Neural progenitor cell (in vitro differentiated cells): ENCODE data around the gene IMPACT.

ENCODE experiments used
- EZH2 ChIP-seq: fragments of 200-600 bp; sonication (generic); IDR thresholded peaks from 2 replicates; pipeline ENCODE4 v1.6.1; 2017; ENCODE audit warnings: antibody characterized with exemption, mild to moderate bottlenecking, moderate library complexity
- EZH2phosphoT487 ChIP-seq: fragments of 200-600 bp; sonication (generic); IDR thresholded peaks from 2 replicates; pipeline ENCODE4 v1.6.1; 2017; ENCODE audit warnings: antibody characterized with exemption
- TF ChIP-seq, protein P1 (sequence below): fragments of 200-600 bp; sonication (generic); IDR thresholded peaks from 2 replicates; pipeline ENCODE4 v1.5.1; 2017; ENCODE audit warnings: antibody characterized with exemption, mild to moderate bottlenecking

DNA sequence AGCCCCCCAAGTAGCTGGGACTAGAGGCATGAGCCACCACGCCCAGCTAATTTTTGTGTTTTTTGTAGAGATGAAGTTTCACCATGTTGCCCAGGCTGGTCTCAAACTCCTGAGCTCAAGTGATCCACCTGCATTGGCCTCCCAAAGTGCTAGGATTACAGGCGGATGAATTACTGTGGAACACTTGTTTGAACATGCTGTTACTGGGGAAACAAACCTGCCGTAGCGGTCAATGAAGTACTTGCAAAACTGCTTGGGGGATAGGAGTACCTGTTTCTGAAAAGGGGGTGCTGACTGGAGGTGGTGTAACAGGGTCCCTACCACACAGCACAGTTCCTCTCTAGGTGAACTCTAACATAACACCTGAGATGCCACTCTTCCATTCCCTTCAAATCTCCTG lies 5.9 kb upstream of the IMPACT start:
- TF ChIP-seq EZH2phosphoT487 (no peak), EZH2 (no peak)
- TF ChIP-seq, protein P1, sequence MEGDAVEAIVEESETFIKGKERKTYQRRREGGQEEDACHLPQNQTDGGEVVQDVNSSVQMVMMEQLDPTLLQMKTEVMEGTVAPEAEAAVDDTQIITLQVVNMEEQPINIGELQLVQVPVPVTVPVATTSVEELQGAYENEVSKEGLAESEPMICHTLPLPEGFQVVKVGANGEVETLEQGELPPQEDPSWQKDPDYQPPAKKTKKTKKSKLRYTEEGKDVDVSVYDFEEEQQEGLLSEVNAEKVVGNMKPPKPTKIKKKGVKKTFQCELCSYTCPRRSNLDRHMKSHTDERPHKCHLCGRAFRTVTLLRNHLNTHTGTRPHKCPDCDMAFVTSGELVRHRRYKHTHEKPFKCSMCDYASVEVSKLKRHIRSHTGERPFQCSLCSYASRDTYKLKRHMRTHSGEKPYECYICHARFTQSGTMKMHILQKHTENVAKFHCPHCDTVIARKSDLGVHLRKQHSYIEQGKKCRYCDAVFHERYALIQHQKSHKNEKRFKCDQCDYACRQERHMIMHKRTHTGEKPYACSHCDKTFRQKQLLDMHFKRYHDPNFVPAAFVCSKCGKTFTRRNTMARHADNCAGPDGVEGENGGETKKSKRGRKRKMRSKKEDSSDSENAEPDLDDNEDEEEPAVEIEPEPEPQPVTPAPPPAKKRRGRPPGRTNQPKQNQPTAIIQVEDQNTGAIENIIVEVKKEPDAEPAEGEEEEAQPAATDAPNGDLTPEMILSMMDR, result no peak
